ENCODE results near the gene EXOSC10.
A peak's percentile ranks its signal among the peaks of the same experiment; 100 is the strongest.
"Not testable (repeated sequence)": the region's sequence is repeated elsewhere in the genome, so short reads cannot be mapped to it uniquely, and the experiment has no call there.

Gene EXOSC10

GRCh38 chr1:11059968-11060830, 39.5 kb downstream of the EXOSC10 start, which contains the start of gene SRM:
SRM (minus strand) TSS chr1:11060018; CDS start chr1:11059943, 75 bp downstream.
- DNase-seq = peak; percentile 80 to 93 (median 83)

GRCh38 chr1:11059155-11059967, 40.3 kb downstream of the EXOSC10 start:
- peak in 3 of 5 donors; percentile 13 to 52 (median 22) for DNase-seq

GRCh38 chr1:11058595-11059154, 41.0 kb downstream of the EXOSC10 start:
- no peak for DNase-seq

- DNase-seq = no peak
Measured at GRCh38 chr1:11058026-11058425, 41.6 kb downstream of the EXOSC10 start.

GRCh38 chr1:11057477-11057876, 42.2 kb downstream of the EXOSC10 start:
- DNase-seq = no peak

- no peak for DNase-seq
Measured at GRCh38 chr1:11056504-11056903, 43.2 kb downstream of the EXOSC10 start.

GRCh38 chr1:11055676-11056075, 44.0 kb downstream of the EXOSC10 start:
- DNase-seq = no peak

- no peak for DNase-seq
Measured at GRCh38 chr1:11054666-11055065, 45.0 kb downstream of the EXOSC10 start.

- DNase-seq = no peak
Measured at GRCh38 chr1:11054181-11054580, 45.5 kb downstream of the EXOSC10 start.

- DNase-seq = no peak
Measured at GRCh38 chr1:11053758-11054137, 45.9 kb downstream of the EXOSC10 start.

GRCh38 chr1:11052839-11053757, 46.6 kb downstream of the EXOSC10 start:
- no peak for DNase-seq

- no peak for DNase-seq
Measured at GRCh38 chr1:11051781-11052511, 47.7 kb downstream of the EXOSC10 start.

- not testable (repeated sequence) for DNase-seq
Measured at GRCh38 chr1:11051121-11051520, 48.5 kb downstream of the EXOSC10 start.

GRCh38 chr1:11046625-11047365, 52.9 kb downstream of the EXOSC10 start, which contains the start of gene MASP2:
MASP2 (minus strand) TSS chr1:11047239; CDS start chr1:11047207, 32 bp downstream.
- DNase-seq = no peak

- DNase-seq = no peak
Measured at GRCh38 chr1:11046270-11046566, 53.5 kb downstream of the EXOSC10 start.

GRCh38 chr1:11045428-11046269, 54.0 kb downstream of the EXOSC10 start:
- DNase-seq = no peak

- no peak for DNase-seq
Measured at GRCh38 chr1:11044849-11045427, 54.7 kb downstream of the EXOSC10 start.

- DNase-seq = no peak
Measured at GRCh38 chr1:11044086-11044848, 55.4 kb downstream of the EXOSC10 start.

Data from T-helper 1 cell (primary cell).